GM19328 (cell line): ENCODE results near the gene KIF13A.
"Not testable (repeated sequence)": the region's sequence is repeated elsewhere in the genome, so short reads cannot be mapped to it uniquely, and the experiment has no call there.

Source experiments
- ATAC-seq: cut with Tn5 transposase; IDR thresholded peaks from one replicate; pipeline ENCODE4 v1.9.1; 2021; ENCODE audit warnings: mild to moderate bottlenecking, moderate library complexity; ENCODE audit not compliant: unreplicated experiment

Gene KIF13A

GRCh38 chr6:17877196-17877894 is 110.1 kb downstream of the KIF13A start:
- ATAC-seq: no peak

GRCh38 chr6:17874753-17875152 is 112.7 kb downstream of the KIF13A start:
- ATAC-seq: no peak

DNA sequence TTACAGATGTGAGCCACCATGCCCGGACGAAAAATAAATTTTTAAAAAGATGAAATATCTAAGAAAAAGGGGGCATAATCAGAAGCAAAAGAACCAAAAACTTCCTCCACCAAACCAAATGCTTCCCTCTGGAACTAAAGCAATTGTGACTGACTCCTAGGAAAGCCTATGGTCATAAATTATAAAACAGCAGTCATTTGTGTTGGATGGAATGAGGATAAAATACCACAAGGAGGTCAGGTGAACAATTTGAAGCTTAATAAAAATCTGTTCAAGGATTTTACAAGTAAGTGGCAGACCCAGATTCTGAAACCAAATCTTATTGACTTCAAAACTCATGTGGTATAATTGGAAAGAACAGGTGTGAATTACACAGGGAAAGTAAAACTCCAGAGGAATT is 114.5 kb downstream of the KIF13A start:
- no peak for ATAC-seq

DNA sequence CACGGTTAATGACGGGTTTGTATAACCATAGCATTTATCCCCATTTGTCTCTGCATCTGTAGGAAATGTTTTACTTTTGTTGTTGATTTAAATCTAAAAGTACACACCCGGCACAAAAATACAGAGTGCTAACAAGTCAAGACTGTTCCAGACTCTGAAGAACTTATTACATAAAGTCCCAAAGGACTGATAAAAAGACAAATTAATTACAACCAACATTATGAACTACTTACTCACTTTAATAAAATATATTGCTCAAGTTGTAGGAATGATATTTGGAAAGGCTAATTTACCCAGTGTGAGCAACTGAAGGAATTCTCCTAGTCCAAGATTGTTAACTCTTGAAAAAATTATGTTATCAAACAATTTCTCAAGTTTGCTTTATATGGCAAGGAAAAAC is 115.6 kb downstream of the KIF13A start:
- ATAC-seq: no peak

GRCh38 chr6:17871189-17871519 is 116.3 kb downstream of the KIF13A start:
- no peak for ATAC-seq

GRCh38 chr6:17870300-17871188 is 116.9 kb downstream of the KIF13A start:
- no peak for ATAC-seq

DNA sequence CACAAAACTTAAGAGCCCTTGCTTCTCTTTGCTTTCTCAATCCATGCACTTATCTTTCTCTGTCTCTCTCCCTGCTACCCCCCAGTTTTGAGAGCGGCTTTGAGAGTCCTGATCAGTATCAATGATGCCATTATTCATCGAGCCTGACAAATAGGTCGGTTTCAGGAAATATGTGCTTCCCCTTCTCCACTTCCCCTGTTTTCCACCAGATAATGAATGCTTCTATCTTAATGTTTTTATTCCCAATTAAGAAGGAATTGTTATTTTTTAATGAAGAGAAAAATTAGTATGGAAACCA is 117.7 kb downstream of the KIF13A start:
- no peak for ATAC-seq

DNA sequence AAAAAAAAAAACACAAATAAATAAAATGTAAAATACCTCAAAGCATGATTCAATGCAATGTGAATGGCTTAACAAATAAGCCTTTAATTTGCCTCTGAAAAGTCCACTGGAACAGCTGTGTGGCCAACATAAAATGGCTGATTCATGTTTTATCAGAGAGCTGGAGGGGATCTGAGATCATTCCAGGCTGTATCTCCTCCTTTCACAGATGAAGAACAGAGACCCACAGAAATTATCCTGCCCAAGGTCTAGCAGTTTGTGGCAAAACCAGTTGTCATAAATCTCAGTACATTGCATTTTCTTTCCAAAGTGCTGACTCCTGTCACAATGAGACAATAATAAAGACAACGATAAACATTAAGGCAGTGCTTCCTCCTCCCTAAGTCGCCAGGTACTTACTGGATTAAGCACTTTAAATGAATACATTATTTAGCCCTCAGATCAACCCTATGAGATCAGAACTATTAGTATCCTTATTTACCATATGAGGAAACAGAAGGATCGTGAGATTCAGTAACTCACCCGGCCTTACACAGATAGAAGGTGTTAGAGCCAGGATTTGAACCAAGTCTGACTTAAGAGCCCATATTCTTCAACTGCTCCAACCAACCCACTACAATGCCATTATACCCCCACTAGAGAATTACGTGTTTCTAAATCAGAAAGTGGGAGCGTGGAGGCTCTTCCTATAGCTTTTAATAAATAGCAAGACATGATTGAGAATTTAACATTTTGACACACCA is 118.3 kb downstream of the KIF13A start:
- ATAC-seq: no peak

DNA sequence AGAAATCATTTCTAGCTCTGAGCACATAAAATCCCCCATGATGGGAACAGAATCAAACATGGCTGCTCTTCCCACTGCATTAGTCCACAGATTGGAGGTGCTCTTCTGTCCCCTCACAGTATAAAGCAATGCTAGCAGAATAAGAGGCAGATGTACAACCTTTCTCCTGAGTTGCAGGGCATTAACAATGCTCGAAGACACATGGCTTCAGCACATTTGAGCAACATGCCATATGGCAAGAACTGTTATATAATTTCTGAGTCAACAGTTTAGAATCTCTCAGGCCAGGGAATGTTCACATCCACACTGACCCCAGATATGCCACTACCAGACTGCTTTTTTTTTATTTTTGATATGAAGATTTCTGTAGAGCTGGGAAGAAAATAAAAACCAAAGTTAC is 119.6 kb downstream of the KIF13A start:
- ATAC-seq: no peak

DNA sequence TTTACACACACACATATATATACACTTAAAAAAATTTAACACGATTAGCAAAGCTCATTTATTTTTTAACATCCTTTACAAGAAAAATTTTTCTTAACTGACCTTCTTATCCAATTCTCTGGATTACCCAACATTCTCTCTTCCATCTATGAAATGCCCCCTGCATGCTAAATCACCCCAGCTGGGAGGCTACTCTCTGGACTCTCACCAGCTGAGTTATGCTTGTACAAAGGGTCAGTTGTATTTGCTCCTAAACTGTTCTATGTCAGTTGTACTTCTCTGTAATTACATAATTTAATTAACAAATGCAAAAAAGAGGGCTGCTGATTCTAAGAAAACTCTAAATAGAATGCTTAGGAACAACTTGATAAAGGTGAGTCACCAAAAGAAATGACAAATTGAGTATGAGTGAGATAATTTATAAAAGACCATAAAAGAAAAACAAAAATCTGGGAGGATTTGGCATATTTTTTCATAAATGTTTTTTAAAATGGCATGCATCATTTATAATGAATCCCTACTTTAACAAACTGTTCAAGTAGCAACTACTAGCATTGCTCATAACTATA is 120.5 kb downstream of the KIF13A start:
- no peak for ATAC-seq

- ATAC-seq: no peak
Measured at GRCh38 chr6:17865798-17866725, 121.4 kb downstream of the KIF13A start.

- ATAC-seq: no peak
Measured at GRCh38 chr6:17865243-17865642, 122.2 kb downstream of the KIF13A start.

GRCh38 chr6:17863901-17864754 is 123.3 kb downstream of the KIF13A start:
- ATAC-seq: no peak

- ATAC-seq: no peak
Measured at GRCh38 chr6:17861361-17861760, 126.1 kb downstream of the KIF13A start.

DNA sequence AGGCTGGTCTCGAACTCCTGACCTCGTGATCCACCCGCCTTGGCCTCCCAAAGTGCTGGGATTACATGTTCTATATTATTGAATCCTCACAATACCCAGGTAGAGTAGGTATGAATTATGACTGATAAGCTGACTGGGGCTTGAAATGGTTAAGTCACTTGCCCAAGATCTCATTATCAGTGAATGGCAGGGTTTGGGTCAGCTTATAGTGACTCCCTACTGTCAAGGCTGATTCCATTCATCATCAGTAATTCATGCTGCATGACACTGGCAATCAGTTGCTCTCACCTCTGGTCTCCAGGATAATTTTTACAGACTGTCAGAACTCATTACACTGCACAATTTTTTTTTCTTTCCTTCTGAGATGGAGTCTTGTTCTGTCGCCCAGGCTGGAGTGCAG is 127.6 kb downstream of the KIF13A start:
- no peak for ATAC-seq

DNA sequence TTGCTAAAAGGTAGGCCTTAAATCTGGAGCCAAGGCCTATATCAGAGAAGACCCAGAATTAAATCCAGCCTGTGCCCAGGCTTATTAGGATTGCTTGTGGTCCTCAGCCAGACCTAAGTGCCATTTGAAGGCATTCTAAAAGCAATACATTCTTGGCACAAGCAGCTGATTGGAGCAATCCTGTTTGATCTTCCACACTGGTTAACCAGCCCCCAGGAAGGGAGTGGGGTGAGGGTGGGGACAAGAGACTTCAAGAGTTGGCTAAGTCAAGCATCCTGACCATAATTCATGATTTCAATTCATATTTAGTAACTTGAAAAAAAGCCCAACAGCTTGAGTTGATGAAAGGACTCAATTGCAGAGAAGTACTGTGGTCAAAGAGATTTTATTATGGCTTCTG is 128.9 kb downstream of the KIF13A start:
- no peak for ATAC-seq

DNA sequence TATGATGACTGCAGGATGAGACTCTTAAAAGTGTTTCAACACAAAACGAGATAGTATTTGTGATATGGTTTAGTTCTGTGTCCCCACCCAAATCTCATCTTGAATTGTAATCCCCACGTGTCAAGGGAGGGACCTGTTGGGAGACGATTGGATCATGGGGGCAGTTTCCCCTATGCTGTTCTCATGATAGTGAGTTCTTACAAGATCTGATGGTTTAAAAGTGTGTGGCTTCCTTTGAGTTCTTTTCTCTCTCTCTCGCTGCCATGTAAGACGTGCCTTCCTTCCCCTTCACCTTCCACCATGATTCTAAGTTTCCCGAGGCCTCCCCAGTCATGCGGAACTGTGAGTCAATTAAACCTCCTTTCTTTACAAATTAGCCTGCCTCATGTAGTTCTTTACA is 130.2 kb downstream of the KIF13A start:
- ATAC-seq: not testable (repeated sequence)

- no peak for ATAC-seq
Measured at GRCh38 chr6:17856306-17856705, 131.1 kb downstream of the KIF13A start.

GRCh38 chr6:17855381-17855780 is 132.1 kb downstream of the KIF13A start:
- no peak for ATAC-seq

- ATAC-seq: no peak
Measured at GRCh38 chr6:17853533-17853932, 133.9 kb downstream of the KIF13A start.
